Colonic mucosa (tissue), 4 donors: ENCODE results near the gene MAP4K1. TPM values are rescaled to one million over a fixed set of nuclear protein-coding genes. Genes with fewer than 3 reads are reported as not detected.

Experiments used
- DNase-seq: peaks from one replicate; pipeline ENCODE4 v3.0.0-alpha.2; 2020
- H3K27ac ChIP-seq: fragments of 200-600 bp; one replicate; pipeline ENCODE4 v1.8.0; 2021
- H3K27me3 ChIP-seq: fragments of 200-600 bp; one replicate; pipeline ENCODE4 v1.8.0; 2021
- H3K36me3 ChIP-seq: fragments of 200-600 bp; one replicate; pipeline ENCODE4 v1.8.0; 2021
- H3K4me1 ChIP-seq: fragments of 200-600 bp; one replicate; pipeline ENCODE4 v1.8.0; 2021; ENCODE audit warnings: mild to moderate bottlenecking
- H3K4me3 ChIP-seq: fragments of 200-600 bp; one replicate; pipeline ENCODE4 v1.8.0; 2021
- H3K9ac ChIP-seq, 2 donors: one replicate each; pipeline ENCODE4 v1.7.0; 2013; ENCODE audit warnings: control low read depth in 2 of 2, low read depth in 2 of 2, low read length in 2 of 2
- H3K9me3 ChIP-seq: fragments of 200-600 bp; one replicate; pipeline ENCODE4 v1.8.0; 2021
- intact Hi-C: fragments of 100-400 bp; cut with DNase I; formaldehyde crosslinking; loops from one replicate; pipeline ENCODE4 v1.14.1; 2022
- total RNA-seq, 2 donors: library from RNA; stranded (reverse); fragmentation: NEBNext Ultra II Directional in 1 of 2; extraction: Animal tissue kit (Norgen Biotek cat#: 25700) in 1 of 2; gene quantifications; one replicate each; pipeline ENCODE4 v1.2.1, GENCODE V29; 2021
- TF ChIP-seq, protein P1 (sequence below): fragments of 200-600 bp; IDR thresholded peaks from one replicate; pipeline ENCODE4 v1.8.0; 2022; ENCODE audit warnings: antibody characterized with exemption, mild to moderate bottlenecking
- donor health status: healthy.
- donor health status: DM: no; HTN: no; CAD: no.
- donor health status: DM: no; HTN: no; CAD: no.

MAP4K1 gene
- total RNA-seq, 2 donors from 2014 or later: 2.6 to 4.9 TPM

DNA sequence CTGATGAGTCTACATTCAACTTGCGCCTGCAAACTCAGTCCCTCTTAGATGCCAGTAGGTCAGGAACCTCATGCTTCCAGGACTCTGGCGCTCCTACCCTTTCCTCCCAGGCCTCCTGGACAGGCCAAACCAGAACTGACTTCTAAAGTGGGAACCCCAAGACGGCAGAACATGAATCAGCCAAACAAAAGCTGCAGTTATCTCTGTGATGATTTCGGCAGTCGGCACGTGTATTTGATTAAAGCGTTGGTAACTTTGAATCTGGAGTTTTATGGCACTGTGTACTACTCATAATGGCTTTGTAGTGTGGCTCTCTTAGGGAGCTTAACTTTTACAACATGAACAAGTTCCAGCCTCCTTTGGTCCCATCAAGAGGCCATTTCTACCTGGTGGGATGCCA, 43.4 kb upstream of the MAP4K1 start:
- no peaks in the 10 kb centered on the region for H3K27me3 ChIP-seq
- peak overlapping the region; percentile 95 for H3K27ac ChIP-seq
- H3K9ac ChIP-seq: peak overlapping the region in 1 of 2 donors; percentile 61
- no peaks in the 10 kb centered on the region for H3K9me3 ChIP-seq
- intact Hi-C loops: no loop called here
- peaks cover 71% of the 10 kb centered on the region for H3K4me1 ChIP-seq
- H3K36me3 ChIP-seq: no peaks in the 10 kb centered on the region
- DNase-seq: no peak
- TF ChIP-seq, protein P1, sequence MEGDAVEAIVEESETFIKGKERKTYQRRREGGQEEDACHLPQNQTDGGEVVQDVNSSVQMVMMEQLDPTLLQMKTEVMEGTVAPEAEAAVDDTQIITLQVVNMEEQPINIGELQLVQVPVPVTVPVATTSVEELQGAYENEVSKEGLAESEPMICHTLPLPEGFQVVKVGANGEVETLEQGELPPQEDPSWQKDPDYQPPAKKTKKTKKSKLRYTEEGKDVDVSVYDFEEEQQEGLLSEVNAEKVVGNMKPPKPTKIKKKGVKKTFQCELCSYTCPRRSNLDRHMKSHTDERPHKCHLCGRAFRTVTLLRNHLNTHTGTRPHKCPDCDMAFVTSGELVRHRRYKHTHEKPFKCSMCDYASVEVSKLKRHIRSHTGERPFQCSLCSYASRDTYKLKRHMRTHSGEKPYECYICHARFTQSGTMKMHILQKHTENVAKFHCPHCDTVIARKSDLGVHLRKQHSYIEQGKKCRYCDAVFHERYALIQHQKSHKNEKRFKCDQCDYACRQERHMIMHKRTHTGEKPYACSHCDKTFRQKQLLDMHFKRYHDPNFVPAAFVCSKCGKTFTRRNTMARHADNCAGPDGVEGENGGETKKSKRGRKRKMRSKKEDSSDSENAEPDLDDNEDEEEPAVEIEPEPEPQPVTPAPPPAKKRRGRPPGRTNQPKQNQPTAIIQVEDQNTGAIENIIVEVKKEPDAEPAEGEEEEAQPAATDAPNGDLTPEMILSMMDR: no peak
- H3K4me3 ChIP-seq: no peak overlapping the region

GRCh38 chr19:38660724-38661123, 43.0 kb upstream of the MAP4K1 start:
- intact Hi-C loops: no loop called here
- H3K27ac ChIP-seq: peak overlapping the region; percentile 95
- H3K36me3 ChIP-seq: no peaks in the 10 kb centered on the region
- peaks cover 68% of the 10 kb centered on the region for H3K4me1 ChIP-seq
- H3K4me3 ChIP-seq: no peak overlapping the region
- no peaks in the 10 kb centered on the region for H3K27me3 ChIP-seq
- DNase-seq: no peak
- TF ChIP-seq, protein P1: no peak
- H3K9ac ChIP-seq: peak overlapping the region; percentile 47 to 61
- H3K9me3 ChIP-seq: no peaks in the 10 kb centered on the region

- peak; percentile 70 for DNase-seq
- TF ChIP-seq, protein P1: no peak
- Histone ChIP-seq H3K27ac (peak overlapping the region; percentile 95), H3K4me1 (peaks cover 59% of the 10 kb centered on the region), H3K27me3 (no peaks in the 10 kb centered on the region), H3K9me3 (no peaks in the 10 kb centered on the region), H3K4me3 (no peak overlapping the region), H3K36me3 (no peaks in the 10 kb centered on the region), H3K9ac (peak overlapping the region; percentile 40 to 61)
- intact Hi-C loops: no loop called here
Measured at GRCh38 chr19:38658462-38659306, 40.9 kb upstream of the MAP4K1 start.

GRCh38 chr19:38657633-38658222, 40.0 kb upstream of the MAP4K1 start:
- no peak for DNase-seq
- intact Hi-C loops: no loop called here
- no peaks in the 10 kb centered on the region for H3K9me3 ChIP-seq
- TF ChIP-seq, protein P1: no peak
- H3K27me3 ChIP-seq: no peaks in the 10 kb centered on the region
- H3K4me1 ChIP-seq: peaks cover 53% of the 10 kb centered on the region
- no peaks in the 10 kb centered on the region for H3K36me3 ChIP-seq
- H3K27ac ChIP-seq: peak overlapping the region; percentile 95
- no peak overlapping the region for H3K4me3 ChIP-seq
- H3K9ac ChIP-seq: peak overlapping the region in 1 of 2 donors; percentile 61

DNA sequence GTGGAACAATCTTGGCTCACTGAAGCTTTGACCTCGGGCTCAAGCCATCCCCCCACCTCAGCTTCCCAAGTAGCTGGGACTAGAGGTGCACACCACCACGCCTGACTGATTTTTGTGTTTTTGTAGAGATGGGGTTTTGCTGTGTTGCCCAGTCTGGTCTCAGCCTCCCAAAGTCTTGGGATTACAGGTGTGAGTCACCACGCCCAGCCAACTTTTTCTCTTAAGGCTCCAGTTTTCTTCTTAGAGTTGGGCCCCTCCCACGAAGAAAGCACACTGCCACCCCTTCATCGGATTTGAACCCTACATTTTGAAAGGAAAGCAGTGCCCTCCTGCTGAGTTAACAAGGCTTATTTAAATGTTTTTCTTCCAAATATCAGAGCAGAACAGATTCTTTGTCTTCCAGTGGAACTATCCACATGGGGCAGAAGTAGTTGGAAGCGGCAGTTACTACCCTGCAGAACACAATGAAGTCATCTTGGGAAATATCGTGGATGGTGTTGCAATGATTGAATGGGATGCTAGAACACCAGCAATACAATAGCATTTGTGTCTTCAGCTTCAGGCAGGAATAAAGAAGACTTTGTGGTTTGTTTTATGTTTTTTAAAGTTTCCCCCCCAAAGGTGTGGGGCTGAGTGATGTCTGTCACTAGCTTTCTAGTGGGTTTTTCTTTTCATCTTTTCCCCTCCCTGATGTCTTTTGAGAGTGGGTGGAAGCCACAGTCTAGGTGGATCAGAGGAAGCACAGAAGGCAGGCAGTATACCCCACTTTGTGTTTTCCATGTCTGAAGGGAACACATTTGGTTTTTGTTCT, 38.6 kb upstream of the MAP4K1 start:
- Histone ChIP-seq H3K27me3 (no peaks in the 10 kb centered on the region), H3K27ac (peak overlapping the region; percentile 95), H3K4me3 (no peak overlapping the region), H3K36me3 (no peaks in the 10 kb centered on the region), H3K9me3 (no peaks in the 10 kb centered on the region), H3K4me1 (peaks cover 51% of the 10 kb centered on the region), H3K9ac (peak overlapping the region in 1 of 2 donors; percentile 21)
- TF ChIP-seq, protein P1: no peak
- intact Hi-C loops: no loop called here
- DNase-seq: no peak
